ENCODE measurements around the gene PRKX.
"Not testable (repeated sequence)": the region's sequence is repeated elsewhere in the genome, so short reads cannot be mapped to it uniquely, and the experiment has no call there.

- TF ChIP-seq NFRKB (IDR thresholded peaks at IDR 0.05); ELF4 (IDR thresholded peaks at IDR 0.05); ARNT (IDR thresholded peaks at IDR 0.05); TARDBP (IDR thresholded peaks at IDR 0.05); FOXM1 (IDR thresholded peaks at IDR 0.05; ENCODE audit: borderline replicate concordance); LEF1 (IDR thresholded peaks at IDR 0.05; ENCODE audit: borderline replicate concordance); PKNOX1 (IDR thresholded peaks at IDR 0.05); SP1 (IDR thresholded peaks at IDR 0.05); HDGF (IDR thresholded peaks at IDR 0.05; ENCODE audit: borderline replicate concordance); ZNF384 (IDR thresholded peaks at IDR 0.05); FOXK2 (IDR thresholded peaks at IDR 0.05): not testable (repeated sequence)
Observed at GRCh38 chrX:3702095-3702494, 11.4 kb downstream of the PRKX start.

All from HEK293T (cell line).